ENCODE data around the gene ALDOB.

ALDOB gene

DNA sequence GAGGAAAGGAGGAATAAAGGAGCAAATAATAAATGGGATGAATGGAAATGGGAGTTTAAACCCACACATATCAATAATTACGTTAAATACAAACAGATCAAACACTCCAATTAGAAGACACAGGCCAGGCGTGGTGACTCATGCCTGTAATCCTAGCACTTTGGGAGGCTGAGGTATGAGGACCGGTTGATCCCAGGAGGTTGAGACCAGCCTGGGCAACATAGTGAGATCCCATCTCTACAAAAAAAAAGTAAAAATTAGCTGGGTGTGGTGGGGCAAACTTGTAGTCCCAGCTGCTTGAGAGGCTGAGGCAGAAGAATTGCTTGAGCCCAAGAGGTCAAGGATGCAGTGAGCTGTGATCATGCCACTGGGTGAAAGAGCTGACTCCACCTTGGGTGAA lies 54.5 kb downstream of the ALDOB start:
- FAIRE-seq, result no peak

DNA sequence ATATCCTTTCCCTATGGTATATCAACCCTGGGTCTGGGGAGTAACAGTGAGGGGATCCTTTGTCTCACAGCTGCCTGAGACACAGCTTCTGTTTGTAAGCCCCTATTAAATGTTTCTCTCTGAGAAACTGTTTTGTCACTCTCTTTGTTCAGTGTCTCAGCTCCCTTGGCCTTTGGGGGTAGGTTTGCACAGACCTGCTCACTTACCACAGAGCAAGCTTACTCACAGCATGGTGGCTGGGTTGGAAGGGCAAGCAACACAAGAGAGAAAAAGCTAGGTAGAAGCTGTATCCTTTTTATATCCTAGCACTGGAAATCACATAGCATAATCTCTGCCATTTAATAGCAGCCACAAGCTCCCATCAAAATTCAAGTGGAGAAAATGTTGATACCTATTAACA lies 55.3 kb downstream of the ALDOB start:
- no peak for FAIRE-seq

DNA sequence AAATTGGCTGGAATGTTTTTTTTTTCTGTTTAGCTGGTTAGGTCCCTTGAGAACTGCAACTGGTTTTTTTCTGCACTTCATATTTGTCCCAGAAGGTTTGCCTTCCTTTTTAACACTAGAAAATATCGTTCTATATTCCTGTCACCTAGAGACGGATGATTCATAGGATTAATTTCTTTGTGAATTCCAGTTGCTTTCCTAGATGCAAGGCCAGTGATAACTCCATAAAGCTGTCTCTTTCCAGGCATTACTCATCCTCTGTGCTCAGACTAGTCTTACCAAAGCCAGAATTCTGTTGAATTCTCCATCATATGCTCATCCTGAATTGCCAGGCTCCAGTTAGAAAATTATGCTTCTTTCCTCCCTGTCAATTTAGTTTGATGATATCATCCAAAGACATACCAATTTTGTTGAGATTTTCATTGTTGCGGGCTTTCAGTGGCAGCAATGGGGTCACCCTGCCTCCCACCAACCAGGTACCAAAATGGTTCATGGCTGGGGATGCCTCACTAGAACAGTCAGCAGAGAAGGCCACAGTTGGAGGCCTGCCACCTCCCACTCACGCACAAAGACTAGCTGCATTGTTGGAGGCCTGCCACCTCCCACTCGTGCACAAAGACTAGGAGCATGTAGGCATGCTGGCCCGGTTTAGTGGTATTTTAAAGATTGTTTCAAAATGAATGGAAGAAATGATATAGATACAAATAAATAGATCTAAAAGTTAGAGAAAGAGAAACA lies 59.3 kb downstream of the ALDOB start:
- FAIRE-seq, result no peak

DNA sequence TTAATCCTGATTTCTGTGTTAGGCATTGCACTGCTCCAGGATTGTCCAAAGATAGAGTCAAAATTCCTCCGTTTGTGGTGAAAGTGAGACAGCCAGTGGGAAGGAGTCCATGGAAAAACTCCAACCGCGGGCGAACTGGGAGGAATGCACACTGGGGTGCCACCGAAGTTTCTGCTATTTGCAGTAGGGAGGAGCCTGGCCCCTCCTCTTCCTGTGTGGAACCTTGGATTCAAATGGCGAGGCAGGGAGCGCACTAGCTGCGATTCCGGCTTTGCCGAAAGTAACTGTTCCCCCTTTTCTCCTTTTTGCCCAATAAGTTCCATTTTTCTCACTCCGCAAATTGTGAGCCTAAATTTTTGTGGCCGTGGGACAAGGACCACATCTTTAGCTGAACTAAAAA lies 60.0 kb downstream of the ALDOB start:
- no peak for FAIRE-seq

DNA sequence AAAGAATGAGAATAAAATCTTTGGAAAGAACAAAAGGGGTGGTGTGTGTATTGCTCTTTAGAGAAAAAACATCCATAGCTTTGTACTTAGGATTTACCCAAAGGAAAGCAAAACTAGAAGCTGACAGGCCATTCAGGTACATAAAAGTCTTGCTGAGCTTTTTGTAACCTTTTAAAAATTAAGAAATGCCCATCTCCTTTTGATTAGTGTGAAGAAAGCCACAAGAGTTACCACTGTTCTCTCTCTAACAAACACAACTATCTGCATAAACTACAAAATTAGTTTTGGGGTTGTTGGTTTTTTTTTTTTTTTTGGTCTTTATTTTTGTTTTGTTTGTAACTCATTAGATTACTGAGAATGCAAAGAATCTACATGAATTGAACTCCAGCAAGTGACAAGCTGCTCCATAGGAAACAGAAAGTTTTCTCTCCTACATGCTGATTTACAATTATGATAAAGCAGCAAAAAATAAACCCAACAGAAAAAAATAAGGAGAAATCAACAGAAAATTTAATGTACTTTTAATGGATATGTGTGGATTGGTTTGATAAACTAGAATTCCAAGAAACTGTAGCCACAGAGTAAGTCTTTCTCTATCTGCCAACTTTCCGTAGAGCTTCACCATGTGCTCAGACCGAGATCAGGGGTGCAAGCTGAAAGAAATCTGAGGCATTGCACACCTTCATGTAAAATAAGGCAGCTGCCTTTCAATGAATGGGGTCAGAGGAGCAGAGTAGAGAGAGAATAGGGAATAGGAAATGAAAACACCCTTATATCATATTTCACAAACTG lies 63.1 kb downstream of the ALDOB start:
- no peak for FAIRE-seq

DNA sequence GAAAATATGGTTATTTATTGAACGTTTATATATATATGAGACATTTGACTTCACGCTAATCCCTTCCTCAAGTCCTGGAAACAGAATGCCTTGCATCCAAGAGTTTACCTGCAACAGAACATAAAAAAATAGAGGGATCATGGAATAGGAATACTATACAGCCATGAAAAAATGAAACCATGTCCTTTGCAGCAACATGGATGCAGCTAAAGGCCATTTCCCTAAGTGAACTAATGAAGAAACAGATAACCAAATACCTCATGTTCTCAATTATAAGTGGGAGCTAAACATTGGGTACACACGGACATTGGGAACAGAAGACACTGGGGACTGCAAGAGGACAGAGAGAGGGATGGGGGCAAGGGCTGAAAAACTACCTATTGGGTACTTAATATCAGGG lies 63.8 kb downstream of the ALDOB start:
- FAIRE-seq, result no peak
